Vagina (tissue), 2 donors: ENCODE results near the gene MYLK. TPM values are rescaled to one million over a fixed set of nuclear protein-coding genes. Genes with fewer than 3 reads are reported as not detected.

Source experiments
- DNase-seq, 2 donors: peaks; one replicate each; pipeline ENCODE4 v3.0.0-alpha.2; 2017; ENCODE audit errors: extremely low spot score in 2 of 2
- H3K27ac ChIP-seq: fragments of 200-600 bp; sonication (generic); one replicate; pipeline ENCODE4 v1.5.1; 2019
- H3K27me3 ChIP-seq: fragments of 200-600 bp; sonication (generic); one replicate; pipeline ENCODE4 v1.5.1; 2019
- H3K36me3 ChIP-seq, 2 donors: fragments of 200-600 bp; sonication (generic); one replicate each; pipeline ENCODE4 v1.5.1; 2017 to 2019
- H3K4me1 ChIP-seq: fragments of 200-600 bp; sonication (generic); one replicate; pipeline ENCODE4 v1.5.1; 2019
- H3K4me3 ChIP-seq, 2 donors: fragments of 200-600 bp; sonication (generic); 1 replicate in 1 of 2; 2 replicates in 1 of 2; pipeline ENCODE4 v1.5.1; 2016 to 2019
- H3K9me3 ChIP-seq: fragments of 200-600 bp; sonication (generic); one replicate; pipeline ENCODE4 v1.5.1; 2019
- POLR2A ChIP-seq, 2 donors: fragments of 450-650 bp; IDR thresholded peaks; one replicate each; pipeline ENCODE4 v1.6.1; 2017; ENCODE audit warnings: antibody characterized with exemption in 2 of 2, mild to moderate bottlenecking in 2 of 2, moderate library complexity in 2 of 2
- POLR2AphosphoS5 ChIP-seq, 2 donors: sonication (generic); formaldehyde crosslinking; IDR thresholded peaks; one replicate each; pipeline ENCODE4 v1.9.0; 2017; ENCODE audit warnings: antibody characterized with exemption in 2 of 2, mild to moderate bottlenecking in 2 of 2, low read depth in 1 of 2; ENCODE audit not compliant: insufficient read depth in 1 of 2
- intact Hi-C: fragments of 100-400 bp; cut with DNase I; formaldehyde crosslinking; loops from one replicate; pipeline ENCODE4 v1.15.1; 2023
- total RNA-seq: library from RNA; depleted of rRNA; stranded (reverse); fragments of >200 nt; gene quantifications from one replicate; pipeline ENCODE4 v1.2.3, GENCODE V29; 2016
- TF ChIP-seq, protein P1 (sequence below), 3 experiments: fragments of 450-650 bp in 2 of 3; fragments of 200-600 bp in 1 of 3; sonication (generic) in 1 of 3; IDR thresholded peaks; one replicate each; pipeline ENCODE4 v1.5.1; 2017 to 2019; ENCODE audit warnings: antibody characterized with exemption in 3 of 3, mild to moderate bottlenecking in 2 of 3, moderate library complexity in 2 of 3

MYLK gene
- total RNA-seq, 1 donor from 2014 or later, result 352 TPM

DNA sequence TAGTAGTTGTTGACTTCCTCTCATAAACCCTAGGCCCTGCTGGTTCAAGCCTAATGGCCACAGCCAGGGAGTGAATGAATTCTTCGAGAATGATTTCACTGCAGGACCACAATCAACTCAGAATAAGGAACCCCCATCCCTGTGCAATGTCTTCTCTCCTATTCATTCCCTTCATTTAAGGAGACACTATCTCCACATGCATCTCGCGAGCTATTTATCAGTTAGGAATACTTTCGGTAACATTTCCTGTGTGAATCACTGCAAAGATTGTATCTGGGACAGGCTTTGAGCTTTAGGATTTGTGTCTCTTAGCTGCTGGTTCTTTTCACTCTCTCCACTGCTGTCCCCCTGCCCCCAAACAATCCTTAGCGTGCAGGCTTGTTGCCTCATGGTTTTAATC is 94.4 kb downstream of the MYLK start:
- TF ChIP-seq POLR2A (IDR thresholded peaks at IDR 0.05), result no peak
- TF ChIP-seq, protein P1, sequence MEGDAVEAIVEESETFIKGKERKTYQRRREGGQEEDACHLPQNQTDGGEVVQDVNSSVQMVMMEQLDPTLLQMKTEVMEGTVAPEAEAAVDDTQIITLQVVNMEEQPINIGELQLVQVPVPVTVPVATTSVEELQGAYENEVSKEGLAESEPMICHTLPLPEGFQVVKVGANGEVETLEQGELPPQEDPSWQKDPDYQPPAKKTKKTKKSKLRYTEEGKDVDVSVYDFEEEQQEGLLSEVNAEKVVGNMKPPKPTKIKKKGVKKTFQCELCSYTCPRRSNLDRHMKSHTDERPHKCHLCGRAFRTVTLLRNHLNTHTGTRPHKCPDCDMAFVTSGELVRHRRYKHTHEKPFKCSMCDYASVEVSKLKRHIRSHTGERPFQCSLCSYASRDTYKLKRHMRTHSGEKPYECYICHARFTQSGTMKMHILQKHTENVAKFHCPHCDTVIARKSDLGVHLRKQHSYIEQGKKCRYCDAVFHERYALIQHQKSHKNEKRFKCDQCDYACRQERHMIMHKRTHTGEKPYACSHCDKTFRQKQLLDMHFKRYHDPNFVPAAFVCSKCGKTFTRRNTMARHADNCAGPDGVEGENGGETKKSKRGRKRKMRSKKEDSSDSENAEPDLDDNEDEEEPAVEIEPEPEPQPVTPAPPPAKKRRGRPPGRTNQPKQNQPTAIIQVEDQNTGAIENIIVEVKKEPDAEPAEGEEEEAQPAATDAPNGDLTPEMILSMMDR (IDR thresholded peaks at IDR 0.05), result no peak
- TF ChIP-seq POLR2AphosphoS5 (IDR thresholded peaks at IDR 0.05; ENCODE audit: insufficient read depth in 1 of 2, low read depth in 1 of 2), result no peak
- H3K27ac ChIP-seq, result no peak overlapping the region
- DNase-seq, result no peak
- H3K4me1 ChIP-seq, result no peaks in the 10 kb centered on the region
- no peak overlapping the region for H3K4me3 ChIP-seq
- H3K36me3 ChIP-seq, result no peaks in the 10 kb centered on the region
- no peaks in the 10 kb centered on the region for H3K9me3 ChIP-seq
- intact Hi-C loops, result no loop called here
- H3K27me3 ChIP-seq, result no peaks in the 10 kb centered on the region

DNA sequence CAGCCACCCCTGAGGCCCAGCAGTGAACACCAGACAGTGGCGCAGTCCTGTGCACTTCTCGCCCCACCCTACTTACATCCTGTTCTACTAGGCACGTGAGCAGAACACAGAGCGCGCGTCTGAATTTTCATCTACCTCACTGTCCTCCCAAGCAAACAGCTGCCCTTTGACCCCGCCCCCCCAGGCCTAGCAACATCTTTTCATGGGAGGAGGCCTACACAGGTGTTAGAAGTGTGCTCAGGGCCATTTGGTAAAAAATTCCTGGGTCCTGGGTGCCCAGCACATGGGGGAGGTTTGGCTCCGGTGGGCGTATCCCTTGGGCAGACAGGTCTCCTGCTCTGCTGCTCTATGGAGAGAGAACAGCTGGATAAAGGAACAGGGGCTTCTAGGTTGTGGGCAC is 95.0 kb downstream of the MYLK start:
- H3K36me3 ChIP-seq, result no peaks in the 10 kb centered on the region
- intact Hi-C loops, result no loop called here
- H3K27me3 ChIP-seq, result no peaks in the 10 kb centered on the region
- peak in 1 of 2 donors; percentile 44 for DNase-seq
- H3K4me1 ChIP-seq, result no peaks in the 10 kb centered on the region
- no peaks in the 10 kb centered on the region for H3K9me3 ChIP-seq
- no peak overlapping the region for H3K27ac ChIP-seq
- no peak overlapping the region for H3K4me3 ChIP-seq
- TF ChIP-seq POLR2A (IDR thresholded peaks at IDR 0.05), result no peak
- no peak for TF ChIP-seq POLR2AphosphoS5 (IDR thresholded peaks at IDR 0.05; ENCODE audit: insufficient read depth in 1 of 2, low read depth in 1 of 2)
- TF ChIP-seq, protein P1 (IDR thresholded peaks at IDR 0.05), result no peak

DNA sequence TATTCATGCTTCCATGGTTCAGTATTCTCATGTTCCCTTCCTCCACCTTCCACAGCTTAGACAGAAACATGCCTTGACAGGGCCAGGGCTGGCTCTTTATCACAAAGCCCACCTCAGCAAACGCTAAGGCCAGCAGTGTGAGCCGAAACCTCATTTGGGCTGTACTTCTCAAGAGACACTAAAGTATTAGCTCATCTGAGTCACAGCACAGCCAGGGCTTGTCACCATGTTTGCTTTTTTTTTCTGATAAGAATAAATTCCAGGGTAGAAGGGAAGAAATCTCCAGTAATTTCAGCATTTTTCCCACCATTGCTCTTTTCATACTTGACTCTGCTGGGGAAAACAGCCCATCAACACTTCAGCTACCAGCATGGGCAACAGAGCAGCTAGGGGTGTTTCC is 95.4 kb downstream of the MYLK start:
- H3K4me3 ChIP-seq, result no peak overlapping the region
- no peaks in the 10 kb centered on the region for H3K9me3 ChIP-seq
- intact Hi-C loops, result no loop called here
- H3K27me3 ChIP-seq, result no peaks in the 10 kb centered on the region
- DNase-seq, result no peak
- H3K4me1 ChIP-seq, result peaks cover 4% of the 10 kb centered on the region
- TF ChIP-seq, protein P1 (IDR thresholded peaks at IDR 0.05), result no peak
- TF ChIP-seq POLR2AphosphoS5 (IDR thresholded peaks at IDR 0.05; ENCODE audit: insufficient read depth in 1 of 2, low read depth in 1 of 2) (no peak), POLR2A (IDR thresholded peaks at IDR 0.05) (no peak)
- H3K36me3 ChIP-seq, result no peaks in the 10 kb centered on the region
- no peak overlapping the region for H3K27ac ChIP-seq

DNA sequence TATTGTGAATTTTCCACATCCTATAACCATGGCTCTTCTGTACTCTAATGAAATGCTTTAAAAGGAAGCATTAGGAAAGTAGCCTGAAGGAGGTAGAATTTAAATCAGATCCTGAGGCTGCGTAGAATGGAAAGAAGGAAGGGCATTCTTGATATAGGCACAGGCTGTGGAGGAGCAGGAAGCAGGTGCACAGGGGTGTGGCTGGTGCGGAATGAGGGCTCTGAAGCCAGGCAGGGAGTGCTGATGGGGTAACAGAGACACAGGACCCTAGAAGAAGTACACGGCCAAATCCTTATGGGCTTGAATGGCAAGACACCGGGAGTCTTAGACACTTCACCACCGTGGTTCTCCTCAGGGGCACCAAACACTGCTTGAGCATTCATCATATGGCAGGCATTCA is 97.0 kb downstream of the MYLK start:
- H3K4me3 ChIP-seq, result no peak overlapping the region
- no peak for DNase-seq
- no peaks in the 10 kb centered on the region for H3K9me3 ChIP-seq
- no peaks in the 10 kb centered on the region for H3K36me3 ChIP-seq
- H3K27ac ChIP-seq, result no peak overlapping the region
- H3K4me1 ChIP-seq, result peaks cover 16% of the 10 kb centered on the region
- no peak for TF ChIP-seq POLR2AphosphoS5 (IDR thresholded peaks at IDR 0.05; ENCODE audit: insufficient read depth in 1 of 2, low read depth in 1 of 2)
- TF ChIP-seq, protein P1 (IDR thresholded peaks at IDR 0.05), result no peak
- TF ChIP-seq POLR2A (IDR thresholded peaks at IDR 0.05), result no peak
- no peaks in the 10 kb centered on the region for H3K27me3 ChIP-seq
- intact Hi-C loops, result no loop called here

DNA sequence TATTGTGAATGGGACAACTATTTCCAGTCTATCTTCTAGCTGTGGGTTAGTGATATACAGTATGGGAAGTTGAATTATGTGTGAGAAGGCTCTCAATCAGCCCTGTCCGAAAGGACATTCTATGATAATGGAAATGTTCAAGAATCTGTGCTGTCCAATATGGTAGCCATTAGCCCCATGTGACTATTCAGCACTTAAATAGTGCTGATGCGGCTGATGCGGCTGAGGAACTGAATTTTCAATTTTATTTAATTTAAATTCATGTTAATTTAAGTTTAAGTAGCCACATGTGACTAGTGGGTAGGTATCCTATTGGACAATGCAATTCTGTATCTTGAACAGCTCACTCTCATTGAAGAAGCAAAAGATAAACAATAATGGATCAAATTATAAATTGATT is 98.5 kb downstream of the MYLK start:
- no peak for DNase-seq
- TF ChIP-seq POLR2A (IDR thresholded peaks at IDR 0.05) (no peak), POLR2AphosphoS5 (IDR thresholded peaks at IDR 0.05; ENCODE audit: insufficient read depth in 1 of 2, low read depth in 1 of 2) (no peak)
- TF ChIP-seq, protein P1 (IDR thresholded peaks at IDR 0.05), result no peak
- Histone ChIP-seq H3K4me3 (no peak overlapping the region), H3K4me1 (peaks cover 16% of the 10 kb centered on the region), H3K9me3 (no peaks in the 10 kb centered on the region), H3K27me3 (no peaks in the 10 kb centered on the region), H3K36me3 (no peaks in the 10 kb centered on the region), H3K27ac (no peak overlapping the region)
- intact Hi-C loops, result no loop called here
